ENCODE data around the gene SH3GLB1. TPM values are rescaled to one million over a fixed set of nuclear protein-coding genes. Genes with fewer than 3 reads are reported as not detected.
A peak's percentile ranks its signal among the peaks of the same experiment; 100 is the strongest.

The SH3GLB1 gene
- total and polyA plus RNA-seq, 2 of the 13 experiments (the other 11 are each of a cell fraction or from before 2014, with no cell fraction given): 26.0 to 41.5 TPM

- TF ChIP-seq FOXK1 (CRISPR knock-in tag; IDR thresholded peaks at IDR 0.05; ENCODE audit: borderline replicate concordance, low read depth) (peak; percentile 66; the same call in 1 of the 2 replicates), SMARCE1 (IDR thresholded peaks at IDR 0.05; ENCODE audit: borderline replicate concordance) (no peak), HDAC1 (CRISPR knock-in tag; IDR thresholded peaks at IDR 0.05) (no peak), MZF1 (CRISPR knock-in tag; IDR thresholded peaks at IDR 0.05; ENCODE audit: borderline replicate concordance) (no peak), HOMEZ (CRISPR knock-in tag; IDR thresholded peaks at IDR 0.05; ENCODE audit: low read depth) (0 out of 2 replicates have a peak, but pooled peaks have one; percentile 5), ZNF180 (CRISPR knock-in tag; IDR thresholded peaks at IDR 0.05; ENCODE audit: borderline replicate concordance, low read depth) (no peak), ATF4 (CRISPR knock-in tag; IDR thresholded peaks at IDR 0.05) (peak in 1 of 2 experiments; percentile 71; a peak in 1 of 4 replicates), HNRNPLL (IDR thresholded peaks at IDR 0.05; ENCODE audit: low read depth, low read length, poor library complexity, severe bottlenecking) (no peak), CTCF (CRISPR knock-in tag; IDR thresholded peaks at IDR 0.05) (no peak), ZNF549 (CRISPR knock-in tag; IDR thresholded peaks at IDR 0.05) (no peak), ZNF33B (CRISPR knock-in tag; IDR thresholded peaks at IDR 0.05) (no peak), CEBPB (IDR thresholded peaks at IDR 0.05; ENCODE audit: borderline replicate concordance, low read depth, low read length) (peak; percentile 91), NR0B2 (CRISPR knock-in tag; IDR thresholded peaks at IDR 0.05) (no peak), GATAD2A (CRISPR knock-in tag; IDR thresholded peaks at IDR 0.05) (peak; percentile 78), FOXM1 (CRISPR knock-in tag; IDR thresholded peaks at IDR 0.05) (no peak), BORCS8-MEF2B (CRISPR knock-in tag; IDR thresholded peaks at IDR 0.05) (no peak), NCOR1 (IDR thresholded peaks at IDR 0.05; ENCODE audit: borderline replicate concordance, low read length) (peak; percentile 43; the same call in 1 of the 2 replicates), FOXK2 (IDR thresholded peaks at IDR 0.05) (no peak), KLF6 (CRISPR knock-in tag; IDR thresholded peaks at IDR 0.05) (no peak), SMARCC2 (IDR thresholded peaks at IDR 0.05) (no peak), FLYWCH1 (CRISPR knock-in tag; IDR thresholded peaks at IDR 0.05) (no peak)
- TF ChIP-seq, protein P1, sequence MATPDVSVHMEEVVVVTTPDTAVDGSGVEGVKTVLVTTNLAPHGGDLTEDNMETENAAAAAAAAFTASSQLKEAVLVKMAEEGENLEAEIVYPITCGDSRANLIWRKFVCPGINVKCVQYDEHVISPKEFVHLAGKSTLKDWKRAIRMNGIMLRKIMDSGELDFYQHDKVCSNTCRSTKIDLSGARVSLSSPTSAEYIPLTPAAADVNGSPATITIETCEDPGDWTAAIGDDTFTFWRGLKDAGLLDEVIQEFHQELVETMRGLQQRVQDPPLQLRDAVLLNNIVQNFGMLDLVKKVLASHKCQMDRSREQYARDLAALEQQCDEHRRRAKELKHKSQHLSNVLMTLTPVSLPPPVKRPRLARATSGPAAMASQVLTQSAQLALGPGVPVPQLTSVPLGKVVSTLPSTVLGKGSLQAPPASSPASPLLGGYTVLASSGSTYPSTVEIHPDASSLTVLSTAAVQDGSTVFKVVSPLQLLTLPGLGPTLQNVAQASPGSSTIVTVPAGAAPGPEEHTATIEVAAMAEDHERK (CRISPR knock-in tag; IDR thresholded peaks at IDR 0.05; ENCODE audit: low read depth): no peak
- TF ChIP-seq, protein P2, sequence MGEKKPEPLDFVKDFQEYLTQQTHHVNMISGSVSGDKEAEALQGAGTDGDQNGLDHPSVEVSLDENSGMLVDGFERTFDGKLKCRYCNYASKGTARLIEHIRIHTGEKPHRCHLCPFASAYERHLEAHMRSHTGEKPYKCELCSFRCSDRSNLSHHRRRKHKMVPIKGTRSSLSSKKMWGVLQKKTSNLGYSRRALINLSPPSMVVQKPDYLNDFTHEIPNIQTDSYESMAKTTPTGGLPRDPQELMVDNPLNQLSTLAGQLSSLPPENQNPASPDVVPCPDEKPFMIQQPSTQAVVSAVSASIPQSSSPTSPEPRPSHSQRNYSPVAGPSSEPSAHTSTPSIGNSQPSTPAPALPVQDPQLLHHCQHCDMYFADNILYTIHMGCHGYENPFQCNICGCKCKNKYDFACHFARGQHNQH (CRISPR knock-in tag; IDR thresholded peaks at IDR 0.05): no peak
These were observed 84.2 kb downstream of the SH3GLB1 start (continued) for GRCh38 chr1:86788300-86789206.
